H1 (cell line): ENCODE data around the gene PDE4D. TPM values are rescaled to one million over a fixed set of nuclear protein-coding genes. Genes with fewer than 3 reads are reported as not detected.

Experiments
- CTCF ChIA-PET: fragments of 300-600 bp; sonication (Branson Sonifier 250); formaldehyde crosslinking; loops from one replicate; lab custom pipeline; 2021; ENCODE audit not compliant: partially characterized antibody; lab: Charles Lee
- POLR2A ChIA-PET: fragments of 300-600 bp; sonication (Branson Sonifier 250); formaldehyde crosslinking; loops from one replicate; lab custom pipeline; 2021; ENCODE audit warnings: inconsistent platforms; ENCODE audit not compliant: partially characterized antibody; lab: Charles Lee
- DNase-seq, 2 experiments: peaks; one replicate each; pipeline versions ENCODE4 v3.0.0 to v3.0.0-alpha.2; 2010 to 2022; ENCODE audit warnings: low spot score in 2 of 2, low read depth in 1 of 2, mixed read lengths in 1 of 2
- FAIRE-seq: peaks from 2 replicates; lab custom pipeline; 2011; peaks lifted over from hg19 to GRCh38; lab: Jason Lieb, UNC
- H2AFZ ChIP-seq: 2 replicates; pipeline ENCODE4 v1.8.1; 2012; ENCODE audit warnings: low read length, inconsistent platforms
- H2AK5ac ChIP-seq: 2 replicates; pipeline ENCODE4 v1.6.1; 2013; ENCODE audit warnings: low read depth, low read length
- H2BK120ac ChIP-seq: replicated peaks from 2 replicates; pipeline ENCODE3; 2013; ENCODE audit warnings: low read depth, low read length, inconsistent platforms
- H2BK12ac ChIP-seq: 2 replicates; pipeline ENCODE4 v1.6.1; 2013; ENCODE audit warnings: low read depth, low read length
- H2BK15ac ChIP-seq: 2 replicates; pipeline ENCODE4 v1.6.1; 2013; ENCODE audit warnings: low read length
- H2BK20ac ChIP-seq: 2 replicates; pipeline ENCODE4 v1.6.1; 2013; ENCODE audit warnings: low read length
- H2BK5ac ChIP-seq: 2 replicates; pipeline ENCODE4 v1.6.1; 2013; ENCODE audit warnings: low read depth, low read length
- H3K14ac ChIP-seq: 2 replicates; pipeline ENCODE4 v1.6.1; 2013; ENCODE audit warnings: inconsistent platforms; ENCODE audit not compliant: insufficient read length
- H3K18ac ChIP-seq: 2 replicates; pipeline ENCODE4 v1.6.1; 2013; ENCODE audit warnings: low read length; ENCODE audit errors: extremely low read depth
- H3K23ac ChIP-seq: 2 replicates; pipeline ENCODE4 v1.6.1; 2013; ENCODE audit warnings: inconsistent platforms; ENCODE audit not compliant: insufficient read length
- H3K23me2 ChIP-seq: 2 replicates; pipeline ENCODE4 v1.6.1; 2013; ENCODE audit warnings: low read depth, low read length
- H3K27ac ChIP-seq: 2 replicates; pipeline ENCODE4 v1.6.1; 2011; ENCODE audit warnings: low read depth, low read length, inconsistent platforms
- H3K27me3 ChIP-seq, 4 experiments: replicated peaks in 1 of 4; 1 replicate in 1 of 4; 2 replicates in 3 of 4; pipeline versions ENCODE4 v1.6.1 to v1.8.1; 2011 to 2013; ENCODE audit warnings: low read length in 3 of 4, mild to moderate bottlenecking in 3 of 4, inconsistent platforms in 2 of 4, mixed read lengths in 2 of 4, moderate library complexity in 1 of 4; ENCODE audit not compliant: control insufficient read depth in 3 of 4, insufficient read depth in 3 of 4; ENCODE audit errors: extremely low read depth in 1 of 4
- H3K36me3 ChIP-seq, 4 experiments: 2 replicates each; pipeline versions ENCODE4 v1.6.1 to v1.8.1; 2011 to 2013; ENCODE audit warnings: mild to moderate bottlenecking in 4 of 4, low read length in 3 of 4, moderate library complexity in 2 of 4, control low read depth in 1 of 4, inconsistent platforms in 1 of 4; ENCODE audit not compliant: insufficient read depth in 4 of 4, control insufficient read depth in 2 of 4
- H3K4ac ChIP-seq: replicated peaks from 2 replicates; pipeline ENCODE3; 2013; ENCODE audit warnings: low read length, low read depth, mixed read lengths, inconsistent platforms; ENCODE audit not compliant: insufficient read length
- H3K4me1 ChIP-seq, 4 experiments: replicated peaks in 1 of 4; 1 replicate in 1 of 4; 2 replicates in 3 of 4; pipeline versions ENCODE4 v1.6.1 to v1.8.1; 2011 to 2013; ENCODE audit warnings: low read length in 3 of 4, inconsistent platforms in 2 of 4, mixed read lengths in 1 of 4; ENCODE audit not compliant: insufficient read depth in 4 of 4, control insufficient read depth in 3 of 4
- H3K4me2 ChIP-seq, 2 experiments: 2 replicates each; pipeline versions ENCODE4 v1.6.1 to v1.8.1; 2011 to 2013; ENCODE audit warnings: low read depth in 2 of 2, low read length in 2 of 2, control low read depth in 1 of 2, inconsistent platforms in 1 of 2, mild to moderate bottlenecking in 1 of 2; ENCODE audit not compliant: insufficient read depth in 1 of 2
- H3K4me3 ChIP-seq, 4 experiments: fragments of 200-600, 300-600 bp in 1 of 4; sonication (generic), shearing (Covaris generic), sonication (Bioruptor Twin) in 1 of 4; 2 replicates each; pipeline versions ENCODE4 v1.5.1 to v1.8.1; 2011 to 2016; ENCODE audit warnings: low read length in 4 of 4, low read depth in 3 of 4, control low read depth in 2 of 4, inconsistent platforms in 2 of 4, mild to moderate bottlenecking in 2 of 4, mixed read lengths in 1 of 4, moderate library complexity in 1 of 4; ENCODE audit not compliant: insufficient read depth in 2 of 4; ENCODE audit errors: extremely low read depth in 1 of 4
- H3K56ac ChIP-seq: replicated peaks from 2 replicates; pipeline ENCODE3; 2013; ENCODE audit warnings: low read depth, mild to moderate bottlenecking, mixed read lengths, low read length, inconsistent platforms; ENCODE audit not compliant: insufficient read length
- H3K79me1 ChIP-seq: 2 replicates; pipeline ENCODE4 v1.6.1; 2013; ENCODE audit warnings: low read depth, low read length, control low read depth
- H3K79me2 ChIP-seq, 2 experiments: 2 replicates each; pipeline versions ENCODE4 v1.6.1 to v1.8.1; 2012 to 2013; ENCODE audit warnings: low read length in 2 of 2, mild to moderate bottlenecking in 2 of 2, inconsistent platforms in 1 of 2; ENCODE audit not compliant: insufficient read depth in 2 of 2, control insufficient read depth in 1 of 2
- H3K9ac ChIP-seq, 4 experiments: replicated peaks in 1 of 4; 1 replicate in 1 of 4; 2 replicates in 3 of 4; pipeline versions ENCODE4 v1.6.1 to v1.8.1; 2011 to 2013; ENCODE audit warnings: low read depth in 3 of 4, low read length in 3 of 4, control low read depth in 2 of 4, mild to moderate bottlenecking in 2 of 4, moderate library complexity in 2 of 4, inconsistent platforms in 1 of 4; ENCODE audit errors: extremely low read depth in 1 of 4
- H3K9me3 ChIP-seq, 2 experiments: 2 replicates each; pipeline versions ENCODE4 v1.6.1 to v1.8.1; 2012 to 2013; ENCODE audit warnings: mild to moderate bottlenecking in 2 of 2, moderate library complexity in 2 of 2, control low read depth in 1 of 2, inconsistent platforms in 1 of 2, low read depth in 1 of 2, low read length in 1 of 2, mixed read lengths in 1 of 2; ENCODE audit not compliant: insufficient read depth in 2 of 2
- H4K20me1 ChIP-seq, 2 experiments: replicated peaks in 1 of 2; 2 replicates each; pipeline versions ENCODE3 to v1.8.1; 2011 to 2013; ENCODE audit warnings: inconsistent platforms in 2 of 2, low read length in 2 of 2, mild to moderate bottlenecking in 1 of 2; ENCODE audit not compliant: insufficient read depth in 2 of 2, control insufficient read depth in 1 of 2
- H4K5ac ChIP-seq: 2 replicates; pipeline ENCODE4 v1.6.1; 2013; ENCODE audit warnings: low read length, low read depth, mixed read lengths, inconsistent platforms; ENCODE audit not compliant: insufficient read length
- H4K8ac ChIP-seq: 2 replicates; pipeline ENCODE4 v1.8.0; 2013; ENCODE audit warnings: mild to moderate bottlenecking, moderate library complexity, low read length, inconsistent platforms; ENCODE audit not compliant: insufficient read depth; ENCODE audit errors: extremely low read depth
- H4K91ac ChIP-seq: replicated peaks from 2 replicates; pipeline ENCODE3; 2013; ENCODE audit warnings: low read length, mixed read lengths, inconsistent platforms; ENCODE audit not compliant: insufficient read length
- JUND ChIP-seq: IDR thresholded peaks from 2 replicates; pipeline ENCODE4 v1.6.1; 2011; ENCODE audit warnings: mild to moderate bottlenecking, improper control_type of control experiment, low read length
- POU5F1 ChIP-seq: IDR thresholded peaks from 2 replicates; pipeline ENCODE4 v1.6.1; 2011; ENCODE audit warnings: low read depth, mild to moderate bottlenecking, low read length, moderate library complexity
- RAD21 ChIP-seq, 2 experiments: IDR thresholded peaks in 1 of 2; conservative IDR thresholded peaks in 1 of 2; 2 replicates each; pipeline ENCODE4 v1.6.1; 2011; ENCODE audit warnings: low read depth in 2 of 2, low read length in 2 of 2, improper control_type of control experiment in 1 of 2, inconsistent platforms in 1 of 2, mild to moderate bottlenecking in 1 of 2, moderate library complexity in 1 of 2
- WGBS, 2 experiments: shearing (Covaris generic) in 1 of 2; methylation state at CpG; one replicate each; pipeline versions ENCODE4 v1.1.6 to v1.1.7; 2013 to 2015; ENCODE audit warnings: low lambda C conversion rate in 2 of 2, mixed read lengths in 2 of 2, inconsistent platforms in 1 of 2, low coverage in 1 of 2, missing lambda C conversion rate in 1 of 2; ENCODE audit not compliant: insufficient replicate concordance in 2 of 2, insufficient coverage in 1 of 2, insufficient read length in 1 of 2; ENCODE audit errors: extremely low coverage in 1 of 2, missing lambda C conversion rate in 1 of 2; 5-methylcytosine and 5-hydroxymethylcytosine counted together
- polyA plus RNA-seq, 7 experiments: library from polyadenylated mRNA; depleted of rRNA in 3 of 7; stranded (reverse) in 5 of 7; unstranded in 2 of 7; fragments of >200 nt in 5 of 7; fragments of 200-250 nt in 2 of 7; gene quantifications; 1 replicate in 5 of 7; 2 replicates in 1 of 7; 4 replicates in 1 of 7; pipeline versions ENCODE4 v1.2.1 to v1.2.3, GENCODE V29; 2011 to 2013; ENCODE audit warnings: missing spikeins in 2 of 7, mixed read lengths in 2 of 7
- total RNA-seq: library from RNA; stranded (reverse); fragmentation: NEBNext Ultra II Directional; extraction: Animal tissue kit (Norgen Biotek cat#: 25700); gene quantifications from 2 replicates; pipeline ENCODE4 v1.2.1, GENCODE V29; 2021
- TF ChIP-seq, protein P1 (sequence below), 3 experiments: IDR thresholded peaks; 1 replicate in 2 of 3; 2 replicates in 1 of 3; pipeline versions ENCODE4 v1.5.1 to v1.6.1; 2011; ENCODE audit warnings: low read length in 3 of 3, mild to moderate bottlenecking in 3 of 3, inconsistent platforms in 2 of 3, low read depth in 1 of 3, moderate library complexity in 1 of 3; ENCODE audit not compliant: insufficient read depth in 1 of 3; ENCODE audit errors: control extremely low read depth in 1 of 3
- TF ChIP-seq, protein P2 (sequence below): IDR thresholded peaks from 2 replicates; pipeline ENCODE4 v1.6.1; 2012; ENCODE audit warnings: low read length, inconsistent platforms
- TF ChIP-seq, protein P3 (sequence below): IDR thresholded peaks from 2 replicates; pipeline ENCODE4 v1.6.1; 2011; ENCODE audit warnings: low read depth, mild to moderate bottlenecking, low read length; ENCODE audit not compliant: insufficient read depth

Gene PDE4D
- total and polyA plus RNA-seq, 2 of the 8 experiments (the other 6 are each of a cell fraction or from before 2014, with no cell fraction given): 2.3 to 3.7 TPM

GRCh38 chr5:59496524-59497134 is 396.9 kb downstream of the PDE4D start:
- TF ChIP-seq, protein P1, sequence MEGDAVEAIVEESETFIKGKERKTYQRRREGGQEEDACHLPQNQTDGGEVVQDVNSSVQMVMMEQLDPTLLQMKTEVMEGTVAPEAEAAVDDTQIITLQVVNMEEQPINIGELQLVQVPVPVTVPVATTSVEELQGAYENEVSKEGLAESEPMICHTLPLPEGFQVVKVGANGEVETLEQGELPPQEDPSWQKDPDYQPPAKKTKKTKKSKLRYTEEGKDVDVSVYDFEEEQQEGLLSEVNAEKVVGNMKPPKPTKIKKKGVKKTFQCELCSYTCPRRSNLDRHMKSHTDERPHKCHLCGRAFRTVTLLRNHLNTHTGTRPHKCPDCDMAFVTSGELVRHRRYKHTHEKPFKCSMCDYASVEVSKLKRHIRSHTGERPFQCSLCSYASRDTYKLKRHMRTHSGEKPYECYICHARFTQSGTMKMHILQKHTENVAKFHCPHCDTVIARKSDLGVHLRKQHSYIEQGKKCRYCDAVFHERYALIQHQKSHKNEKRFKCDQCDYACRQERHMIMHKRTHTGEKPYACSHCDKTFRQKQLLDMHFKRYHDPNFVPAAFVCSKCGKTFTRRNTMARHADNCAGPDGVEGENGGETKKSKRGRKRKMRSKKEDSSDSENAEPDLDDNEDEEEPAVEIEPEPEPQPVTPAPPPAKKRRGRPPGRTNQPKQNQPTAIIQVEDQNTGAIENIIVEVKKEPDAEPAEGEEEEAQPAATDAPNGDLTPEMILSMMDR (IDR thresholded peaks at IDR 0.05; ENCODE audit: control extremely low read depth in 1 of 3, insufficient read depth in 1 of 3, low read depth in 1 of 3, low read length in 3 of 3): peak; percentile 55 to 72 (median 71)
- TF ChIP-seq JUND (0 out of 2 replicates have a peak, but pooled peaks have one; percentile 10), POU5F1 (no peak), RAD21 (IDR thresholded peaks at IDR 0.05 in 1 of 2, conservative IDR thresholded peaks at IDR 0.05 in 1 of 2; ENCODE audit: low read depth in 2 of 2, low read length in 2 of 2) (peak; percentile 64 to 72)
- TF ChIP-seq, protein P2, sequence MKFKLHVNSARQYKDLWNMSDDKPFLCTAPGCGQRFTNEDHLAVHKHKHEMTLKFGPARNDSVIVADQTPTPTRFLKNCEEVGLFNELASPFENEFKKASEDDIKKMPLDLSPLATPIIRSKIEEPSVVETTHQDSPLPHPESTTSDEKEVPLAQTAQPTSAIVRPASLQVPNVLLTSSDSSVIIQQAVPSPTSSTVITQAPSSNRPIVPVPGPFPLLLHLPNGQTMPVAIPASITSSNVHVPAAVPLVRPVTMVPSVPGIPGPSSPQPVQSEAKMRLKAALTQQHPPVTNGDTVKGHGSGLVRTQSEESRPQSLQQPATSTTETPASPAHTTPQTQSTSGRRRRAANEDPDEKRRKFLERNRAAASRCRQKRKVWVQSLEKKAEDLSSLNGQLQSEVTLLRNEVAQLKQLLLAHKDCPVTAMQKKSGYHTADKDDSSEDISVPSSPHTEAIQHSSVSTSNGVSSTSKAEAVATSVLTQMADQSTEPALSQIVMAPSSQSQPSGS: 0 out of 2 replicates have a peak, but pooled peaks have one; percentile 69
- TF ChIP-seq, protein P3, sequence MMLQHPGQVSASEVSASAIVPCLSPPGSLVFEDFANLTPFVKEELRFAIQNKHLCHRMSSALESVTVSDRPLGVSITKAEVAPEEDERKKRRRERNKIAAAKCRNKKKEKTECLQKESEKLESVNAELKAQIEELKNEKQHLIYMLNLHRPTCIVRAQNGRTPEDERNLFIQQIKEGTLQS: peak; percentile 56; the same call in 1 of the 2 replicates
- Histone ChIP-seq H2BK120ac (no peak overlapping the region), H3K4me1 (no peaks in the 10 kb centered on the region), H3K18ac (peak overlapping the region; percentile 78; the same call in 1 of the 2 replicates), H2AFZ (no peak overlapping the region), H3K56ac (no peak overlapping the region), H3K4me2 (no peak overlapping the region), H3K23me2 (no peaks in the 10 kb centered on the region), H3K9ac (no peak overlapping the region), H2BK5ac (no peak overlapping the region), H3K27me3 (no peaks in the 10 kb centered on the region), H4K91ac (no peak overlapping the region), H4K5ac (no peak overlapping the region), H3K4ac (no peak overlapping the region), H2BK20ac (no peak overlapping the region), H3K4me3 (no peak overlapping the region), H3K27ac (no peak overlapping the region), H4K8ac (peak overlapping the region; percentile 84), H3K79me1 (no peaks in the 10 kb centered on the region), H2BK12ac (no peak overlapping the region), H2BK15ac (no peak overlapping the region), H3K9me3 (no peaks in the 10 kb centered on the region), H3K36me3 (no peaks in the 10 kb centered on the region), H3K23ac (no peak overlapping the region), H2AK5ac (no peak overlapping the region), H3K79me2 (no peaks in the 10 kb centered on the region), H4K20me1 (no peaks in the 10 kb centered on the region), H3K14ac (no peak overlapping the region)
- WGBS, 2 experiments: 79% methylated on average over 17 of the region's 17 CpGs; no CpG with 5 or more reads in 1 of the 2 experiments
- ChIA-PET CTCF (interaction anchor here (0.6 to 3.2 kb wide), 46 partner anchors 9 to 1422 kb away, joined by 3 to 28 read pairs (median 4); no protein-coding TSS in a partner anchor), POLR2A (no interaction called here)
- DNase-seq (peak in 1 of 2 experiments; percentile 64), FAIRE-seq (peak; percentile 88)
